HG03378 (cell line): Measurements from ENCODE around the gene ELFN1.

Experiments
- ATAC-seq: cut with Tn5 transposase; IDR thresholded peaks from one replicate; pipeline ENCODE4 v1.9.1; 2021; ENCODE audit warnings: mild to moderate bottlenecking, moderate library complexity; ENCODE audit not compliant: unreplicated experiment

The ELFN1 gene

GRCh38 chr7:1738511-1738910, 68.4 kb downstream of the ELFN1 start:
- no peak for ATAC-seq

DNA sequence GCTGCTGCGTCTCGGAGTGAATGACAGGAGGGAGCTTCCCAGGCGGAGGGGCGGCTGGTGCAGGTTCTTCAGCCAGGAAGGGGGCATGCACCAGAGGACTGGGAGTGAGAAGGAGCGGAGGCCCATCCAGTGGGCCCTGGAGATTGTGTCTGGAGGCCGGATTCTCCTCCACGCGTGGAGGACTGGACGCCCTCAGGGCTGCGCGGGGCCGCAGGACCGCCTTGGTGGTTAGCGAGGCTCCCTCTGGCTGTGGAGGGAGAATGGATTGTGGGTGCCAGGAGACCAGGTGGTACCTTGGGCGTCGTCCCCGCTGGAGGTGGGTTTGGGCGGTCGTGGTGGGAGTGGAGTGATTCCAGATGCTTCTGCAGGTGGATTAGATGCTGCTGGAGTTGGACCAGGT, 68.9 kb downstream of the ELFN1 start:
- no peak for ATAC-seq

- ATAC-seq = no peak
Measured at GRCh38 chr7:1739593-1739992, 69.5 kb downstream of the ELFN1 start.

DNA sequence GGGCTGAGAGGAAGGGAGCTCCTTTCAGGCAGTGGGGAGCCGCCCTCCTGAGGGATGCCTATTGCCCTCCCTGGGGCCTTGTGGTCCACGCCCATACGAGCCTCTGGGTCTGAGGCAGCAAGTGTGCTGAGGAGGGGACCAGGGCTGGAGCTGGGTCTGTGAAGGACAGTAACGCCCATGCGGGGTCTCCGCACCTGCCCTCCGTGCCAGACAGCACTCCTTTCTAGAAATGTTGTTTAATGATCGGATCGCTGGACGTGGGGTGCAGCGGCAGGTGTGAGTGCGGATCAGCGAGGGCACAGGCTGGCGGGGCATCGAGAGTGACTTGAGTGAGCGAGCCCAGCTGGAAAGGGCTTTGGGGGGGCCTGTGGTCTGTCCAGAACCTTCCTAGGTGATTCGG, 70.1 kb downstream of the ELFN1 start:
- ATAC-seq = no peak

DNA sequence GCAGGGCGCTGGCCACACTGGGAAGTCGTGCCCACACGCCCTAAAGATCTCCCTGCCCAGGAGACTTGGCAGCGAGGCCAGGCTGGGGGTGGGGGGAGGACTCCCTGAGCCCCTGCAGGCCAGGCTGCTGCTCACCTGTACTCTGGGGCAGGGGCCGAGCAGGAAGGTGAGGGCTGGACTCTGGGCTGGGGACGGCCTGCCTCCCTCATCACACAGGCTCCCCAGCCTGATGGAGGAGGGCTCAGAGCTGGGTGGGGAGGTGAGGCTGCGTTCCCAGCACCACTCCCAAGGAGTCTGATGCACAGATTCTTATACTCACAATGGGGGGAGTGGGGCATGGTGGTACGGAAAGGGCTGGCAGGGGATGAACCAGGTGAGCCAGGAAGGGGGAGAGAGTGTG, 71.2 kb downstream of the ELFN1 start:
- no peak for ATAC-seq

DNA sequence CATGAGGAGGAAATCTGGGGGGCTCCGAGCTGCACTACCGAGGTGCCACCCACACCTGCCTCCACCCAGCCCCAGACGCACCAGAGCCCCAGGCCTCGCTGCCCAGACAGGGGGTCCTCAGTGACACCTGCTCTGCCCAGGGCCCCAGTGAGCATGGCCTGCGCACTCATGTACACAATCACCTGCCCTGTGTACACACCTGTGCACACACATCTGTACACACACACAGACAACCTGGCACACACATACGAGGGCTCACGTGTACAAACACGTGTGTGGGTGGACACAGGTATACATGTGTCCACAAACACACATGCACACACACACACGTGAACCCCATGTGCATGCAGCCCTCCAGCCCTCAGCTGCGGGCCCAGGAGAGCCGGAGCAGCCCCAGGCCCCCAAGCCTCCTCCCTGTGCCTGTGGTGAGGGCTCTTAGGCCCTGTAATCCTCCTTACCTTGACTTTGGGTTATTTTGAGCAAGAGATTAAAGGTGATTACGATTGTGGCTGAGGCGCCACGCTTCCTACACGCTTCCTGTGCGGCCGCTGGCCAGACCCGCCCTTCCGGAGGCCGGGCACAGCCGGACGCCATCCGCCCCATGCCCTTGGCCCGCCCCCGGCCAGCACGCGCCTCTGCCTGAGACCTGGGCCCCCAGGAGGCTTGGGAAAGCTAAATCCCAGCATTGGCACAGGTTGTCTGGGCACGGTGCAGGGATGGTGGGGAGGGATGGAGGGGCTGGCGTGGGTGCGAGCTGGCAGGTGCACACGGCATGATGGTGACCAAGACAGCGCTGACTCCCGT, 71.9 kb downstream of the ELFN1 start:
- ATAC-seq = no peak

- no peak for ATAC-seq
Measured at GRCh38 chr7:1742555-1743303, 72.7 kb downstream of the ELFN1 start.

DNA sequence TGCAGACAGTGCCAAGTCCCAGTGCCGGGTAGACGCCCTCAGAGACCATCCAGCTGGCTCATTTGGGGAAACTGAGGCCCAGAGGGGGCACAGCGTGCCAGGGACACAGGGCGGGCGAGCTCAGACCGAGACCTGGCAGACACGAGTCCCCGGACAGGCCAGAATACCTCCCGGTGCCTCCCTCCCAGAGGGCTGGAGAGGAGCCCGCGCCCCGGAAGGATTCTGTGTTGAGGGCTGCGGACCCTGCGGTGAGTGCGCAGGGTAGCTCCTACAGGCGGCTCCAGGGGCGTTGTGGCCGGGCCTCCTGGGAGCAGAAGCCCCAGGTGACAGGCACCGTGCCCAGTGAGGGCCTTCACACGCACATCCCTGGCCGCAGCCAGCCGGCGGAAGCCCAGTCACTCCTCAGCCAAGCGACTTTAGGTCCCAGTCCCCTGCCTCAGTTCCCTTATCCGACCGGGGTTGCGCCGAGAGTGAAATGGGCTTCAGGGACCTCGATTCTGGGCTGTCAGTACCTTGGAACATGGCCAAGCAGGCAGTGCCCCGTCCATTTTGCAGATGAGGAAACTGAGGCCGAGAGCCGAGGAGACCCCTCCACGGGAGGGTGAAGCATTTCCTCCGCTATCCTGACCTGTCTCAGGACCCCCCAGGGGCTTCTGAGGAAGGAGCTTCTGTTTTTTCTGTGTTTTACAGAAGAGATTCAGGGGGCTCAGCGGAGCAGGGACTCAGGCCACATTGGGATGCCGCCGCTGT, 73.6 kb downstream of the ELFN1 start:
- ATAC-seq = no peak

DNA sequence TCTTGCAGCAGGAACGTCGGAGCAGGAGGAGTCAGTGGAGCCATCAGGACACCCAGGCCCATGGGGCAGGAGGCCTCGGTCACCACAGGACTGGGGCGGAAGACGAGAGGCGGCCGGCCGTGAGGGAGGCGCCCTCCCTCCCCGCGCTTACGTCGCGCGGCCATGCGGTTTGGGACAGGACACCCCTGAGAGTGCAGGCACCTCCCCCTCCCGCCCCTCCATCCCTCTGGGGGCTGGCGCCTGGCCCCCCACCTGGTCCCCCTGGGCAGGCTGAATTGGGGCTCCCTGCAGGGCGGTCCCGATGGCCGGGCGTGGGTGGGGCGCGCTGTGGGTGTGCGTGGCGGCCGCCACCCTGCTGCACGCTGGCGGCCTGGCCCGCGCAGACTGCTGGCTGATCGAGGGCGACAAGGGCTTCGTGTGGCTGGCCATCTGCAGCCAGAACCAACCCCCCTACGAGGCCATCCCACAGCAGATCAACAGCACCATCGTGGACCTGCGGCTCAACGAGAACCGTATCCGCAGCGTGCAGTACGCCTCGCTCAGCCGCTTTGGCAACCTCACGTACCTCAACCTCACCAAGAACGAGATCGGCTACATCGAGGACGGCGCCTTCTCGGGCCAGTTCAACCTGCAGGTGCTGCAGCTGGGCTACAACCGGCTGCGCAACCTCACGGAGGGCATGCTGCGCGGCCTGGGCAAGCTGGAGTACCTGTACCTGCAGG, 74.4 kb downstream of the ELFN1 start:
- ATAC-seq = no peak

- ATAC-seq = no peak
Measured at GRCh38 chr7:1745018-1745532, 75.0 kb downstream of the ELFN1 start.

DNA sequence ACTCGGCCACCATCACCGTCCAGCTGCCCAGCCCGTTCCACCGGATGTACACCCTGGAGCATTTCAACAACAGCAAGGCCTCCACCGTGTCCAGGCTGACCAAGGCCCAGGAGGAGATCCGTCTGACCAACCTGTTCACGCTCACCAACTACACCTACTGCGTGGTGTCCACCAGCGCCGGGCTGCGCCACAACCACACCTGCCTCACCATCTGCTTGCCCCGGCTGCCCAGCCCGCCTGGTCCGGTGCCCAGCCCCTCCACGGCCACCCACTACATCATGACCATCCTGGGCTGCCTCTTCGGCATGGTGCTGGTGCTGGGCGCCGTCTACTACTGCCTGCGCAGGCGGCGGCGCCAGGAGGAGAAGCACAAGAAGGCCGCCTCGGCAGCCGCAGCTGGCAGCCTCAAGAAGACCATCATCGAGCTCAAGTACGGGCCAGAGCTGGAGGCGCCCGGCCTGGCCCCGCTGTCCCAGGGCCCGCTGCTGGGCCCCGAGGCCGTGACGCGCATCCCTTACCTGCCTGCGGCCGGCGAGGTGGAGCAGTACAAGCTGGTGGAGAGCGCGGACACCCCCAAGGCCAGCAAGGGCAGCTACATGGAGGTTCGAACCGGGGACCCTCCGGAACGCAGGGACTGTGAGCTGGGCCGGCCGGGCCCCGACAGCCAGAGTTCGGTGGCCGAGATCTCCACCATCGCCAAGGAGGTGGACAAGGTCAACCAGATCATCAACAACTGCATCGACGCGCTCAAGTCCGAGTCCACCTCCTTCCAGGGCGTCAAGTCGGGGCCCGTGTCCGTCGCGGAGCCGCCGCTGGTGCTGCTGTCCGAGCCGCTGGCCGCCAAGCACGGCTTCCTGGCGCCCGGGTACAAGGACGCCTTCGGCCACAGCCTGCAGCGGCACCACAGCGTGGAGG, 75.8 kb downstream of the ELFN1 start:
- ATAC-seq = no peak

GRCh38 chr7:1746491-1746975, 76.5 kb downstream of the ELFN1 start:
- ATAC-seq = no peak

DNA sequence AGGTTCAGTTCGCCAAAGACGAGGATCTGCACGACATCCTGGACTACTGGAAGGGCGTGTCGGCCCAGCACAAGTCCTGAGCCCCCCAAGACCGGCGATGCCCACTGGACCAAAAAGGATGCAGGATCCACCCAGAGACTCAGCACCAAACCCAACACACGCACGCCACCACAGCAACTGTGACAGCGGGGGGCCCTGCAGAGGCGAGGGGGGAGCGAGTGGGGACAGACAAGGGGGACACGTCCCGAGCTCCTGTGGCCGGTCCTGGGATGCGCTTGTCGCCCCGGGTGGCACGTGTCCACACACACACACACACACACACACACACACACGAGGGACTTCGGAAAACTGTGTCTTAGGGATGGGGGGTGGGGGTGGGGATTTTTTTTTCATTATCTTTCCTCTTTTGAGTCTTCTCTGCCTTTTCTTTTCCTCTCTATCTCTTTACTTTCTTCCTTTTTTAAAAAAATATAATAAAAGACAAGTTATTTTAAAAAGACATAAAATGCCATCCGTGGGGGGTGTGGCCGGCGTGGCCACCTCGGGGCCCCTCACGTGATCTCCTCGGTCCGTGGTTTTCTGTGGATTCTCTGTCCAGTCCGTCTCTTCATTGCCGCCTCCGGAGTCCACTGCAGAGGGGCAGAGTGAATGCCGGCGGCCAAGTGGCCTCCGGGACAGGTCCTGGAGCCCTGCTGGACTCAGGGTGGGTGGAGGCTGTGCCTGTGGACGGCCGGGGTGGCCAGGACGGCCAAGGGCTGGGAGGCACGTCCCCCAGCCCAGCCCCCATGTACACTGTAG, 77.1 kb downstream of the ELFN1 start:
- no peak for ATAC-seq

- no peak for ATAC-seq
Measured at GRCh38 chr7:1748076-1748838, 78.2 kb downstream of the ELFN1 start.

- no peak for ATAC-seq
Measured at GRCh38 chr7:1748839-1749173, 78.7 kb downstream of the ELFN1 start.

DNA sequence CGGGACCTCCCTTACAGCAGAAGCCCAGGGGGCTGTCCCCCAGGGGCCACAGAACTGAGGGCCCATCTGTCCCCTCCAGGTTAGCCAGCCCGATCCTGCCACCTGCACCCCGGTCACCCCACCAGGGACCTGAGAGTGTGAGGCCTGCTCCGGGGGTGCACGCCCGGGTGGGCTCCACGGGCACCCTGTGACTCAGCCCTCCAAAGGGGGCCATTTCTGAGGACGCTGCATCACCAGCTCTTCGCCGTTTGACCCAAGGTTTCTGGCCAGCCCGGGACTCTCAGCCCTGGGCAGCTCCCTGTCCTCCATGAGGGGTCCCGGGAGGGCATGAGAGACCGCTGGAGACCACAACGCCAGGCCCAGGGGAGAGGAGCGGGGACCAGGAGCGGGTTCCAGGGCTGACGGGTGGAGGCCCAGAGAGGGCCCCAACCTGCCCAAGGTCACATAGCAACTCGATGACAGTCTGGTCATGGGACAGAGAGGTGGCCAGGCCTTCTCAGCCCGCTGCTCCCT, 79.3 kb downstream of the ELFN1 start:
- ATAC-seq = no peak

- ATAC-seq = no peak
Measured at GRCh38 chr7:1749864-1750466, 79.9 kb downstream of the ELFN1 start.
